GM23338 (cell line): ENCODE data around the gene NPHP4. TPM values are rescaled to one million over a fixed set of nuclear protein-coding genes. Genes with fewer than 3 reads are reported as not detected.

Experiments used
- ATAC-seq: fragments of 200-7000 bp; cut with Tn5 transposase; 3 replicates; pipeline ENCODE4 v1.9.1; 2020
- DNase-seq: peaks from one replicate; pipeline ENCODE4 v3.0.0-alpha.2; 2015; ENCODE audit warnings: low spot score
- H2AFZ ChIP-seq: fragments of 200-600 bp; sonication (generic); 2 replicates; pipeline ENCODE4 v1.8.0; 2016; ENCODE audit warnings: antibody characterized with exemption, mild to moderate bottlenecking, moderate library complexity
- H3F3A ChIP-seq: fragments of 200-600 bp; sonication (generic); replicated peaks from 2 replicates; pipeline ENCODE4 v1.8.0; 2017; ENCODE audit warnings: antibody characterized with exemption, mixed run types, low read depth
- H3K27ac ChIP-seq: fragments of 200-600 bp; sonication (generic); 2 replicates; pipeline ENCODE4 v1.6.1; 2016; ENCODE audit warnings: low read depth
- H3K27me3 ChIP-seq: fragments of 200-600 bp; sonication (generic); 2 replicates; pipeline ENCODE4 v1.8.0; 2016; ENCODE audit warnings: mild to moderate bottlenecking, mixed run types, moderate library complexity; ENCODE audit not compliant: insufficient read depth
- H3K36me3 ChIP-seq: fragments of 200-600 bp; sonication (generic); 2 replicates; pipeline ENCODE4 v1.8.0; 2016; ENCODE audit warnings: mild to moderate bottlenecking; ENCODE audit not compliant: insufficient read depth
- H3K4me1 ChIP-seq: fragments of 200-600 bp; sonication (generic); 2 replicates; pipeline ENCODE4 v1.8.0; 2016; ENCODE audit warnings: mild to moderate bottlenecking, moderate library complexity; ENCODE audit not compliant: insufficient read depth
- H3K4me2 ChIP-seq: fragments of 200-600 bp; sonication (generic); 2 replicates; pipeline ENCODE4 v1.7.1; 2017; ENCODE audit warnings: mixed run types
- H3K4me3 ChIP-seq: fragments of 200-600 bp; sonication (generic); 2 replicates; pipeline ENCODE4 v1.6.1; 2016; ENCODE audit warnings: mixed run types
- H3K79me2 ChIP-seq: fragments of 200-600 bp; sonication (generic); replicated peaks from 2 replicates; pipeline ENCODE4 v1.8.0; 2017; ENCODE audit warnings: mild to moderate bottlenecking; ENCODE audit not compliant: insufficient read depth
- H3K9me2 ChIP-seq: fragments of 200-600 bp; sonication (generic); 2 replicates; pipeline ENCODE4 v1.8.0; 2017; ENCODE audit not compliant: insufficient read depth
- H4K20me1 ChIP-seq: fragments of 200-600 bp; sonication (generic); replicated peaks from 2 replicates; pipeline ENCODE4 v1.8.0; 2017; ENCODE audit warnings: mild to moderate bottlenecking; ENCODE audit not compliant: insufficient read depth
- H3K27ac Mint-ChIP-seq: 2 replicates; pipeline ENCODE4 v1.8.0; 2020; ENCODE audit warnings: inconsistent platforms, mild to moderate bottlenecking, moderate library complexity, mixed read lengths
- H3K27me3 Mint-ChIP-seq: 3 replicates; pipeline ENCODE4 v1.8.0; 2022; ENCODE audit warnings: low read depth, mild to moderate bottlenecking, moderate library complexity, mixed read lengths, inconsistent platforms; ENCODE audit not compliant: insufficient read depth, poor library complexity
- H3K36me3 Mint-ChIP-seq: 3 replicates; pipeline ENCODE4 v1.8.0; 2021; ENCODE audit warnings: low read depth, mild to moderate bottlenecking, inconsistent platforms, moderate library complexity, mixed read lengths
- H3K4me1 Mint-ChIP-seq: 3 replicates; pipeline ENCODE4 v1.8.0; 2020; ENCODE audit warnings: mild to moderate bottlenecking, inconsistent platforms, mixed read lengths
- H3K4me3 Mint-ChIP-seq: 3 replicates; pipeline ENCODE4 v1.8.0; 2021; ENCODE audit warnings: moderate library complexity, mild to moderate bottlenecking, inconsistent platforms, mixed read lengths
- H3K9me3 Mint-ChIP-seq: 3 replicates; pipeline ENCODE4 v1.8.0; 2020; ENCODE audit warnings: moderate library complexity, mild to moderate bottlenecking, inconsistent platforms, mixed read lengths
- ETS1 ChIP-seq: IDR thresholded peaks from 2 replicates; pipeline ENCODE4 v1.6.1; 2016; ENCODE audit warnings: antibody characterized with exemption
- JUNB ChIP-seq: IDR thresholded peaks from one replicate; pipeline ENCODE4 v1.6.1; 2016; ENCODE audit warnings: antibody characterized with exemption; ENCODE audit not compliant: unreplicated experiment
- NANOG ChIP-seq: IDR thresholded peaks from 2 replicates; pipeline ENCODE4 v1.6.1; 2016; ENCODE audit warnings: antibody characterized with exemption, borderline replicate concordance
- POLR2AphosphoS5 ChIP-seq: IDR thresholded peaks from 2 replicates; pipeline ENCODE4 v1.6.1; 2016; ENCODE audit warnings: antibody characterized with exemption, low read depth
- REST ChIP-seq: IDR thresholded peaks from one replicate; pipeline ENCODE4 v1.6.1; 2018; ENCODE audit warnings: antibody characterized with exemption; ENCODE audit not compliant: unreplicated experiment
- STAT1 ChIP-seq: IDR thresholded peaks from one replicate; pipeline ENCODE4 v1.6.1; 2016; ENCODE audit warnings: antibody characterized with exemption; ENCODE audit not compliant: unreplicated experiment
- ZNF114 ChIP-seq: fragments of 250-450 bp; sonication (Bioruptor Pico); IDR thresholded peaks from 2 replicates; pipeline ENCODE4 v1.5.0; 2020; ENCODE audit warnings: mild to moderate bottlenecking, moderate library complexity
- ZNF462 ChIP-seq: fragments of 250-450 bp; sonication (Bioruptor Pico); IDR thresholded peaks from 2 replicates; pipeline ENCODE4 v1.5.0; 2020; ENCODE audit warnings: mild to moderate bottlenecking, moderate library complexity
- polyA plus RNA-seq: library from polyadenylated mRNA; unstranded; fragments of >200 nt; fragmentation: Nextera tagmentation; extraction: Ambion mirVana; gene quantifications from 2 replicates; pipeline ENCODE4 v1.2.1, GENCODE V29; 2016
- total RNA-seq: library from RNA; depleted of rRNA; stranded (reverse); fragments of >200 nt; shearing (Covaris generic); gene quantifications from 2 replicates; pipeline ENCODE4 v1.2.3, GENCODE V29; 2014

The NPHP4 gene
- total and polyA plus RNA-seq, 2 experiments from 2014 or later = 2.5 to 12.4 TPM

GRCh38 chr1:5920201-5920600, 72.0 kb downstream of the NPHP4 start:
- Histone ChIP-seq H2AFZ (no peak overlapping the region), H3K4me3 (no peak overlapping the region), H3K27ac (no peak overlapping the region), H3F3A (no peaks in the 10 kb centered on the region), H3K79me2 (no peaks in the 10 kb centered on the region), H3K9me2 (no peaks in the 10 kb centered on the region), H3K36me3 (no peaks in the 10 kb centered on the region), H4K20me1 (no peaks in the 10 kb centered on the region), H3K4me1 (no peaks in the 10 kb centered on the region), H3K27me3 (no peaks in the 10 kb centered on the region), H3K4me2 (no peak overlapping the region)
- no peaks in the 10 kb centered on the region for H3K36me3 Mint-ChIP-seq
- ATAC-seq (no peak), DNase-seq (no peak)
- no peak overlapping the region for H3K4me3 Mint-ChIP-seq
- H3K27ac Mint-ChIP-seq = no peak overlapping the region
- H3K9me3 Mint-ChIP-seq = no peaks in the 10 kb centered on the region
- peaks cover 4% of the 10 kb centered on the region; the same call in 2 of the 3 replicates for H3K4me1 Mint-ChIP-seq
- H3K27me3 Mint-ChIP-seq = peaks cover 6% of the 10 kb centered on the region
- no peak for TF ChIP-seq ETS1
- no peak for TF ChIP-seq STAT1
- TF ChIP-seq REST = no peak
- TF ChIP-seq POLR2AphosphoS5 = no peak

GRCh38 chr1:5918275-5918649, 74.0 kb downstream of the NPHP4 start:
- Histone ChIP-seq H3K4me1 (no peaks in the 10 kb centered on the region), H3K9me2 (no peaks in the 10 kb centered on the region), H3K27ac (no peak overlapping the region), H3F3A (no peaks in the 10 kb centered on the region), H3K36me3 (no peaks in the 10 kb centered on the region), H3K27me3 (no peaks in the 10 kb centered on the region), H3K4me2 (no peak overlapping the region), H3K79me2 (no peaks in the 10 kb centered on the region), H4K20me1 (no peaks in the 10 kb centered on the region), H2AFZ (no peak overlapping the region), H3K4me3 (no peak overlapping the region)
- H3K4me1 Mint-ChIP-seq = peaks cover 10% of the 10 kb centered on the region
- no peak overlapping the region for H3K27ac Mint-ChIP-seq
- H3K36me3 Mint-ChIP-seq = no peaks in the 10 kb centered on the region
- H3K27me3 Mint-ChIP-seq = peaks cover 5% of the 10 kb centered on the region
- no peak overlapping the region for H3K4me3 Mint-ChIP-seq
- no peaks in the 10 kb centered on the region for H3K9me3 Mint-ChIP-seq
- ATAC-seq (no peak), DNase-seq (no peak)
- TF ChIP-seq STAT1 = no peak
- TF ChIP-seq ZNF462 (CRISPR knock-in tag) = no peak
- no peak for TF ChIP-seq ZNF114 (CRISPR knock-in tag)
- no peak for TF ChIP-seq JUNB
- no peak for TF ChIP-seq REST
- no peak for TF ChIP-seq NANOG
